PC-3 (cell line): ENCODE measurements around the gene LPCAT1.
"Not testable (repeated sequence)": the region's sequence is repeated elsewhere in the genome, so short reads cannot be mapped to it uniquely, and the experiment has no call there.

Experiments used
- CTCF ChIP-seq: fragments of 300-600 bp; sonication (generic); conservative IDR thresholded peaks from 2 replicates; pipeline ENCODE4 v1.5.1; 2017; ENCODE audit warnings: antibody characterized with exemption, low read depth, mild to moderate bottlenecking, low read length
- EZH2 ChIP-seq: fragments of 300-600 bp; sonication (generic); IDR thresholded peaks from one replicate; pipeline ENCODE4 v1.6.1; 2017; ENCODE audit warnings: antibody characterized with exemption, mild to moderate bottlenecking, low read length; ENCODE audit not compliant: unreplicated experiment

DNA sequence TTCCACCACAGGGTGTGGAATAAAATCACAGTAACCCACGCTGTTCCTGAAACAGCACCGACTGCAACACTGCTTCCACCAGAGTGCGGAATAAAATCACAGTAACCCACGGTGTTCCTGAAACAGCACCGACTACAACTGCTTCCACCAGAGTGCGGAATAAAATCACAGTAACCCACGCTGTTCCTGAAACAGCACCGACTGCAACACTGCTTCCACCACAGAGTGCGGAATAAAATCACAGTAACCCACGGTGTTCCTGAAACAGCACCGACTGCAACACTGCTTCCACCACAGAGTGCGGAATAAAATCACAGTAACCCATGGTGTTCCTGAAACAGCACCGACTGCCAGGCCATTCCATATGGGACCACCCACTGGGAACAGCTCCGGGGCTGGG is 18.7 kb downstream of the LPCAT1 start:
- TF ChIP-seq CTCF, EZH2: not testable (repeated sequence)
